Left ventricle myocardium inferior (tissue), 1 donor: ENCODE measurements around the gene TPSAB1. TPM values are rescaled to one million over a fixed set of nuclear protein-coding genes. Genes with fewer than 3 reads are reported as not detected.
"Not testable (repeated sequence)": the region's sequence is repeated elsewhere in the genome, so short reads cannot be mapped to it uniquely, and the experiment has no call there.

Source experiments
- DNase-seq: peaks from one replicate; pipeline ENCODE4 v3.0.0-alpha.2; 2020
- H3K27ac ChIP-seq: fragments of 200-600 bp; replicated peaks from 2 replicates; pipeline ENCODE4 v1.8.0; 2021
- H3K27me3 ChIP-seq: fragments of 200-600 bp; 2 replicates; pipeline ENCODE4 v1.8.0; 2021; ENCODE audit warnings: low read depth
- H3K36me3 ChIP-seq: fragments of 200-600 bp; 2 replicates; pipeline ENCODE4 v1.8.0; 2021
- H3K4me1 ChIP-seq: fragments of 200-600 bp; 2 replicates; pipeline ENCODE4 v1.8.0; 2021
- H3K4me3 ChIP-seq: fragments of 200-600 bp; 2 replicates; pipeline ENCODE4 v1.8.0; 2021; ENCODE audit warnings: mild to moderate bottlenecking, moderate library complexity
- H3K9me3 ChIP-seq: fragments of 200-600 bp; replicated peaks from 2 replicates; pipeline ENCODE4 v1.8.0; 2021
- intact Hi-C: fragments of 100-400 bp; cut with micrococcal nuclease; formaldehyde crosslinking; loops from one replicate; pipeline ENCODE4 v1.11.0; 2022
- total RNA-seq: library from RNA; stranded (reverse); fragmentation: NEBNext Ultra II Directional; extraction: Animal tissue kit (Norgen Biotek cat#: 25700); gene quantifications from one replicate; pipeline ENCODE4 v1.2.1, GENCODE V29; 2021
- TF ChIP-seq, protein P1 (sequence below): fragments of 200-600 bp; IDR thresholded peaks from 2 replicates; pipeline ENCODE4 v1.8.0; 2021; ENCODE audit warnings: antibody characterized with exemption, mild to moderate bottlenecking, borderline replicate concordance
- donor health status: DM: no; HTN: yes; CAD: no; lungs with severe emphysema.

Gene TPSAB1
- total RNA-seq, 1 donor from 2014 or later = 3.6 TPM

DNA sequence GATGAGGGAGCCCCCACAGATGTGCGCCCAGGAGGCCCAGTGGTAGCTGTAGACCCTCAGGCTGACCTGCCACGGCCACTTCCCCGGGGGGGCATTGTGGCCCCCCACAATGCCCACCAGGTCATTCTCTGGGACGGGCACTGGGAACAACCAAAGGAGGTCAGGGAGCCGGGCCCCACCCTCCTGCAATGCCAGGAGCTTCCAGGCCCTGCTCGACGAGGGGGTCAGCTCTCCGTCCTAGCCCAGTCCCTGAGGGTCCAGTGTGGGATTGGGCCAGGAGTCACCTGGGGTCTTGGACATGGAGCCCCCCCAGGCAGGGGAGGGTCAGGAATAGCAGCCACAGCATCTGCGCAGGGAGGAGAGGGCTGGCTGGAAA, 22.3 kb downstream of the TPSAB1 start:
- H3K36me3 ChIP-seq = no peaks in the 10 kb centered on the region
- H3K27me3 ChIP-seq = peaks cover 70% of the 10 kb centered on the region
- TF ChIP-seq, protein P1, sequence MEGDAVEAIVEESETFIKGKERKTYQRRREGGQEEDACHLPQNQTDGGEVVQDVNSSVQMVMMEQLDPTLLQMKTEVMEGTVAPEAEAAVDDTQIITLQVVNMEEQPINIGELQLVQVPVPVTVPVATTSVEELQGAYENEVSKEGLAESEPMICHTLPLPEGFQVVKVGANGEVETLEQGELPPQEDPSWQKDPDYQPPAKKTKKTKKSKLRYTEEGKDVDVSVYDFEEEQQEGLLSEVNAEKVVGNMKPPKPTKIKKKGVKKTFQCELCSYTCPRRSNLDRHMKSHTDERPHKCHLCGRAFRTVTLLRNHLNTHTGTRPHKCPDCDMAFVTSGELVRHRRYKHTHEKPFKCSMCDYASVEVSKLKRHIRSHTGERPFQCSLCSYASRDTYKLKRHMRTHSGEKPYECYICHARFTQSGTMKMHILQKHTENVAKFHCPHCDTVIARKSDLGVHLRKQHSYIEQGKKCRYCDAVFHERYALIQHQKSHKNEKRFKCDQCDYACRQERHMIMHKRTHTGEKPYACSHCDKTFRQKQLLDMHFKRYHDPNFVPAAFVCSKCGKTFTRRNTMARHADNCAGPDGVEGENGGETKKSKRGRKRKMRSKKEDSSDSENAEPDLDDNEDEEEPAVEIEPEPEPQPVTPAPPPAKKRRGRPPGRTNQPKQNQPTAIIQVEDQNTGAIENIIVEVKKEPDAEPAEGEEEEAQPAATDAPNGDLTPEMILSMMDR = no peak
- no peak overlapping the region for H3K27ac ChIP-seq
- intact Hi-C loops = no loop called here
- no peaks in the 10 kb centered on the region for H3K4me1 ChIP-seq
- no peaks in the 10 kb centered on the region for H3K9me3 ChIP-seq
- no peak overlapping the region for H3K4me3 ChIP-seq
- no peak for DNase-seq

DNA sequence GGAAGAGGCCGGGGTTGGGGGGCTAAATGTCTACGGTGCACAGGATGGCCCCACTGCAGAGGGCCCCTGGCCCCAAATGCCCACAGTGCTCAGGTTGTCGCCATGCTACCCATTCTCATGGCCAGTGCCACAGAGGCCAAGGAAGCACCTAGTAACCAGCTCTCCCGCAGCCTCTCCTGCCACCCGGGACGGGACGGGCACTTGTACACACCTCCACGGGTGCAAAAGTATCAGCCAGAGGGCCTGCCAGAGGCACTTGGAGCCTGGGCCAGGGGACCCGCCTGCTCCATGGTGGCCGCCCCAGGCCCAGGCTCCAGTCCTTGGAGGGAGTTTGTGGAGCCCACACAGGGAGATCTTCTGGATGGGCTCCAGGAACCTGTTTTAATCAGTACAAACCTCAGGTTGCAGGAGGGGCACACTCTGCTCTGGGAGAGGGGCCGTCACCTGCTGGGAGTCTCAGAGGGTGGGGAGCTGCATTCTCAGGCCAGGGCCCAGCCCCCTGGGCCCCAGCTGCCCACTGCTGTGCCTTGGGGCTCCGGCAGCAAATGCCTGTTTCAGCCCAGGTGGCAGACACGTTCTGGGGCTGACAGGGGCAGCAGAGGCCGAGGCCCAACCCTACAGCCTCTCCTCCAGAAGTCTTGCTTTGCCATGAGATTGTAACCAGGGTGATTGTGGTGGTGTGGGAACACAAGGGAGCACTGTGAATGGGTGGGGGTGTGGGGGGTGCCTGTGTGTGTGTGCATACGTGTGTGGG, 23.3 kb downstream of the TPSAB1 start:
- intact Hi-C loops = no loop called here
- DNase-seq = no peak
- no peaks in the 10 kb centered on the region for H3K4me1 ChIP-seq
- H3K27me3 ChIP-seq = peaks cover 65% of the 10 kb centered on the region
- no peak overlapping the region for H3K4me3 ChIP-seq
- no peaks in the 10 kb centered on the region for H3K9me3 ChIP-seq
- no peak overlapping the region for H3K27ac ChIP-seq
- TF ChIP-seq, protein P1 = no peak
- no peaks in the 10 kb centered on the region for H3K36me3 ChIP-seq

DNA sequence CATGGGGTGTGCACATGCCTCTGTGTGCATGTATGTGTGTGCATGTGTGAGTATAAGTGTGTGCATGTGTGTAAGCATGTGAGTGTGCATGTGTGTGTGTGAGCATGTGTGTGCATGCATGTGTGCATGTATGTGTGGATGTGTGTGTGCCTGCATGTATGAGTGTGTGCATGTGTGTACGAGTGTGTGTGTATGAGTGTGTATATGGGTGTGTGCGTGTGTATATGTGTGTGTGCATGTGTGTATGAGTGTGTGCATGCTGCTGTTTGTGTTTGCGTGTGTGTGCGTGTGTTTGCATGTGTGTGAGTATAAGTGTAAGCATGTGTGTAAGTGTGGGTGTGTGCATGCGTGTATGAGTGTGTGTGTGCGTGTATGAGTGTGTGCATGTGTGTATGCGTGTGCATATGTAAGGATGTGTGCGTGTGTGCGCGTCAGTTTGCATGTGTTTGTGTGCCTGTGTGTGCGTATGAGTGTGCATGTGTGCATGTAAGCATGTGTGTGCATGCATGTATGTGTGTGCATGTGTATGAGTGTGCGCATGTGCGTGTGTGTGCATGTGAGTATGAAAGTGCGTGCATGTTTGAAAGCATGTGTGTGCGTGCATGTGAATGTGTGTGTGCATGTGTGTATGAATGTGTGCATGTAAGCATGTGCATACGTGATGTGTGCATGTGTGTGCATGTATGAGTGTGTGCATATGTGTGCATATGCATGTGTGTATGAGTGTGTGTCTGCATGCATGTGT, 24.0 kb downstream of the TPSAB1 start:
- Histone ChIP-seq H3K36me3 (no peaks in the 10 kb centered on the region), H3K4me1 (no peaks in the 10 kb centered on the region), H3K9me3 (no peaks in the 10 kb centered on the region), H3K27ac (no peak overlapping the region), H3K4me3 (no peak overlapping the region), H3K27me3 (peaks cover 65% of the 10 kb centered on the region)
- TF ChIP-seq, protein P1 = no peak
- intact Hi-C loops = no loop called here
- DNase-seq = no peak

DNA sequence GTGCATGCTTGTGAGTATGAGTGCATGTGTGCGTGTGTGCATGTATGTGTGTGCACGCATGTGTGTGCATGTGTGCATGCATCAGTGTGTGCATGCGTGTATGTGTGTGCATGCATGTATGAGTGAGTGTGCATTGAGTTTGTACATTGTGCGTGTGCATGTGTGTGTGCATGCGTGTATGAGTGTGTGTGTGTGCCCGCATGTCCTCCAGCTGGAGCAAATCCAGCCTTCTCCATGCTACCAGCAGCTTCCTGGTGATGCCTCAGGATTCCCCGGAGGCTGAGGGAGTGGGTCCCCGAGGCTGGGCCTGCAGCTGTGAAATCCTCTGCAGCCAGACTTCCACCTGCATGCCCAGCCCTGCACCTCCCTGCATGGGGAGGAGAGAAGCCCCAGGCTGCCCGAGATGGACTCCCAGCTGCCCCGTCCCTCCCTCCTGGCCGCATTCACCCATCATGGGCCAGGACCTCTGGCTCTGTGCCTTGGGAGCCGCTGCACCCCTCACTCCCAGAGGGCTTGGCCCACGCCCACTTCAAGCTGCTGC, 24.7 kb downstream of the TPSAB1 start:
- intact Hi-C loops = no loop called here
- TF ChIP-seq, protein P1 = no peak
- no peak overlapping the region for H3K4me3 ChIP-seq
- DNase-seq = no peak
- H3K27me3 ChIP-seq = peaks cover 61% of the 10 kb centered on the region
- no peaks in the 10 kb centered on the region for H3K36me3 ChIP-seq
- H3K9me3 ChIP-seq = no peaks in the 10 kb centered on the region
- H3K4me1 ChIP-seq = no peaks in the 10 kb centered on the region
- H3K27ac ChIP-seq = no peak overlapping the region

DNA sequence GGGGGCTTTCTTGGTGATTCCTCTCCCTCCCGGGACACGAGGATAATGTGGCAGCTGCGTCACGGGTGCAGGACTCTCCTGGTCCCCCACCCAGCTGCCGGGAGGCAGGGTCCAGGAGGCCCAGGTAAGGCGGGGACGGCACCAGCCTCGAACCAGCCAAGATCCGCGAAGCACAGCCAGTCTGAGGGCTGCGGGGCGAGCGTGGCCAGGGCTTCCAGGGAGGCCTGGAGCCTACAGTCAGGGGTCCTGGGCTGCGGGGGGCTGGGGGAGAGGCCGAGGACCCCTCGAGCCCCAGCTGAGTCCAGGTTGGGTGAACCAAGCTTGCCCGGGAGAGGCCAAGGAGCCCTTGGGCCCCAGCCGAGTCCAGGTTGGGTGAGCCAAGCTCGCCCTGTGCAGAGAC, 25.3 kb downstream of the TPSAB1 start:
- no peaks in the 10 kb centered on the region for H3K4me1 ChIP-seq
- intact Hi-C loops = no loop called here
- H3K27ac ChIP-seq = no peak overlapping the region
- DNase-seq = no peak
- TF ChIP-seq, protein P1 = no peak
- H3K4me3 ChIP-seq = no peak overlapping the region
- no peaks in the 10 kb centered on the region for H3K9me3 ChIP-seq
- peaks cover 55% of the 10 kb centered on the region for H3K27me3 ChIP-seq
- no peaks in the 10 kb centered on the region for H3K36me3 ChIP-seq

DNA sequence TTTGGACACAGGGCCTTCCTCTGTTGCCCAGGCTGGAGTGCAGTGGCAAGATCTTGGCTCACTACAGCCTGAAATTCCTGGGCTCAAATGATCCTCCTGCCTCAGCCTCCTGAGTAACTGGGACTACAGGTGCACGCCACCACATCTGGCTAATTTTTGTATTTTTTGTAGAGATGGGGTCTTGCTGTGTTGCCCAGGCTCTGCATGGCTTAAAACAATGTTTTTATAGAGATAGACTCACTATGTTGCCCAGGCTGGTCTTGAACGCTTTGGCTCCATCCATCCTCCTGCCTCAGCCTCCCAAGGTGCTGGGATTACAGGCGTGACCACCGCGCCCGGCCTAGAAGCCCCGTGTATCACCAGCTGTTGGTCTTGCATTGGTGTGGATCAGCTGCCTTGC, 28.9 kb downstream of the TPSAB1 start:
- H3K4me3 ChIP-seq, H3K4me1 ChIP-seq, H3K36me3 ChIP-seq, DNase-seq, intact Hi-C loops, H3K9me3 ChIP-seq, H3K27ac ChIP-seq: not testable (repeated sequence)
- peaks cover 35% of the 10 kb centered on the region for H3K27me3 ChIP-seq
